K562 (cell line): ENCODE results near the gene RBKS. TPM values are rescaled to one million over a fixed set of nuclear protein-coding genes. Genes with fewer than 3 reads are reported as not detected.
A peak's percentile ranks its signal among the peaks of the same experiment; 100 is the strongest.

Experiments used
- ATAC-seq: fragments of 200-7000 bp; cut with Tn5 transposase; 3 replicates; pipeline ENCODE4 v1.9.1; 2020; ENCODE audit warnings: moderate library complexity
- BruUV-seq: library from RNA; stranded (reverse); fragments of 400-500 nt; replicated peaks from 2 replicates; lab custom pipeline; 2021; lab: Mats Ljungman, UMichigan
- CTCF ChIA-PET: fragments of 300-600 bp; formaldehyde crosslinking; extraction: SDS; loops from one replicate; lab custom pipeline; 2021; ENCODE audit warnings: low intra/inter-chr PET ratio; lab: Yijun Ruan, JAX
- POLR2A ChIA-PET: fragments of 300-600, 350-650 bp; sonication (Branson Sonifier 250); formaldehyde crosslinking; extraction: SDS; loops from one replicate; lab custom pipeline; 2021; ENCODE audit warnings: antibody characterized with exemption, inconsistent platforms; lab: Yijun Ruan, JAX
- DNase-seq, 4 experiments: peaks; one replicate each; pipeline versions ENCODE4 v3.0.0 to v3.0.0-alpha.2; 2011 to 2018; ENCODE audit warnings: low spot score in 3 of 4, mixed read lengths in 3 of 4; ENCODE audit errors: extremely low read depth in 1 of 4
- FAIRE-seq: peaks from 2 replicates; lab custom pipeline; 2011; peaks lifted over from hg19 to GRCh38; lab: Jason Lieb, UNC
- H2AFZ ChIP-seq: 2 replicates; pipeline ENCODE4 v1.6.0; 2011; ENCODE audit warnings: low read depth, low read length, control low read depth, inconsistent platforms
- H3K27ac ChIP-seq: fragments of 200-600 bp; 3 replicates; pipeline ENCODE4 v1.8.0; 2011; ENCODE audit warnings: low read depth, mild to moderate bottlenecking, control low read depth, inconsistent platforms, low read length, moderate library complexity, mixed read lengths; ENCODE audit errors: extremely low read depth
- H3K27me3 ChIP-seq, 2 experiments: fragments of 300-600 bp in 1 of 2; 2 replicates in 1 of 2; 3 replicates in 1 of 2; pipeline versions ENCODE4 v1.6.0 to v1.8.0; 2011; ENCODE audit warnings: inconsistent platforms in 2 of 2, low read length in 2 of 2, mild to moderate bottlenecking in 1 of 2, mixed read lengths in 1 of 2, moderate library complexity in 1 of 2; ENCODE audit not compliant: control insufficient read depth in 2 of 2, insufficient read depth in 2 of 2
- H3K36me3 ChIP-seq: fragments of 300-600 bp; 3 replicates; pipeline ENCODE4 v1.8.0; 2011; ENCODE audit warnings: mild to moderate bottlenecking, low read length, inconsistent platforms; ENCODE audit not compliant: control insufficient read depth, insufficient read depth
- H3K4me1 ChIP-seq, 2 experiments: fragments of 200-600 bp in 1 of 2; replicated peaks in 1 of 2; 2 replicates in 1 of 2; 3 replicates in 1 of 2; pipeline versions ENCODE4 v1.5.1 to v1.8.0; 2011; ENCODE audit warnings: inconsistent platforms in 2 of 2, low read length in 2 of 2, mild to moderate bottlenecking in 1 of 2, mixed read lengths in 1 of 2, moderate library complexity in 1 of 2; ENCODE audit not compliant: control insufficient read depth in 2 of 2, insufficient read depth in 2 of 2
- H3K4me2 ChIP-seq: 2 replicates; pipeline ENCODE4 v1.6.1; 2011; ENCODE audit warnings: low read length, control low read depth, inconsistent platforms, mixed read lengths; ENCODE audit not compliant: insufficient read depth
- H3K4me3 ChIP-seq: fragments of 200-600 bp; sonication (generic), shearing (Covaris generic); 2 replicates; pipeline ENCODE4 v1.5.1; 2016; ENCODE audit warnings: control low read depth, inconsistent platforms
- H3K79me2 ChIP-seq: fragments of 200-600 bp; 3 replicates; pipeline ENCODE4 v1.8.0; 2011; ENCODE audit warnings: low read length, inconsistent platforms; ENCODE audit not compliant: control insufficient read depth, insufficient read depth
- H3K9ac ChIP-seq, 2 experiments: 2 replicates each; pipeline versions ENCODE4 v1.6.0 to v1.6.1; 2011; ENCODE audit warnings: low read depth in 2 of 2, low read length in 2 of 2, control low read depth in 1 of 2, inconsistent platforms in 1 of 2, mild to moderate bottlenecking in 1 of 2, mixed read lengths in 1 of 2; ENCODE audit not compliant: insufficient read depth in 1 of 2
- H3K9me1 ChIP-seq: one replicate; pipeline ENCODE4 v1.6.0; 2011; ENCODE audit warnings: inconsistent platforms, mild to moderate bottlenecking, low read length, moderate library complexity; ENCODE audit not compliant: control insufficient read depth, insufficient read depth
- H3K9me3 ChIP-seq: replicated peaks from 2 replicates; pipeline ENCODE4 v1.5.1; 2011; ENCODE audit warnings: low read depth, low read length, inconsistent platforms; ENCODE audit not compliant: control insufficient read depth, insufficient read depth
- H4K20me1 ChIP-seq: replicated peaks from 2 replicates; pipeline ENCODE4 v1.6.1; 2011; ENCODE audit warnings: low read length, inconsistent platforms, mixed read lengths; ENCODE audit not compliant: control insufficient read depth, insufficient read depth
- BACH1 ChIP-seq: fragments of 200-800 bp; sonication (Bioruptor generic); IDR thresholded peaks from 2 replicates; pipeline ENCODE4 v1.6.1; 2016; ENCODE audit warnings: missing genetic modification characterization, missing compliant biosample characterization
- CEBPG ChIP-seq, 3 experiments: fragments of 200-800 bp in 1 of 3; sonication (Bioruptor generic) in 1 of 3; sonication (generic) in 1 of 3; formaldehyde crosslinking in 1 of 3; IDR thresholded peaks in 2 of 3; conservative IDR thresholded peaks in 1 of 3; 2 replicates each; pipeline versions ENCODE4 v1.6.1 to v1.8.0; 2016 to 2022; ENCODE audit warnings: missing compliant biosample characterization in 2 of 3, missing genetic modification characterization in 2 of 3, mild to moderate bottlenecking in 1 of 3, missing genetic modification reagents in 1 of 3
- EGR1 ChIP-seq: fragments of 450-650 bp; conservative IDR thresholded peaks from 2 replicates; pipeline ENCODE4 v1.6.1; 2017; ENCODE audit warnings: mild to moderate bottlenecking
- FOSL1 ChIP-seq: fragments of 200-800 bp; sonication (Bioruptor generic); conservative IDR thresholded peaks from 2 replicates; pipeline ENCODE4 v1.6.1; 2016; ENCODE audit warnings: missing genetic modification characterization, missing compliant biosample characterization
- JUND ChIP-seq, 2 experiments: IDR thresholded peaks; 2 replicates in 1 of 2; 3 replicates in 1 of 2; pipeline ENCODE4 v1.6.1; 2011; ENCODE audit warnings: borderline replicate concordance in 2 of 2, low read depth in 2 of 2, low read length in 2 of 2, improper control_type of control experiment in 1 of 2, missing biosample characterization in 1 of 2, missing genetic modification characterization in 1 of 2, missing genetic modification reagents in 1 of 2
- MAFF ChIP-seq: IDR thresholded peaks from 2 replicates; pipeline ENCODE4 v1.6.1; 2012; ENCODE audit warnings: low read length, improper control_type of control experiment
- SMAD2 ChIP-seq: fragments of 150-350 bp; IDR thresholded peaks from 2 replicates; pipeline ENCODE4 v1.6.1; 2014; ENCODE audit warnings: low read depth, mild to moderate bottlenecking, low read length
- SMARCA4 ChIP-seq: fragments of 450-650 bp; IDR thresholded peaks from 2 replicates; pipeline ENCODE4 v1.6.1; 2016
- ZNF695 ChIP-seq: fragments of 450-650 bp; formaldehyde crosslinking; IDR thresholded peaks from 2 replicates; pipeline ENCODE4 v1.4.0; 2020; ENCODE audit warnings: mild to moderate bottlenecking, moderate library complexity
- WGBS: fragments of 100-300 bp; shearing (Covaris generic); methylation state at CpG from one replicate; pipeline ENCODE4 v1.1.6; 2016; ENCODE audit warnings: low coverage, mixed read lengths; ENCODE audit not compliant: insufficient coverage; ENCODE audit errors: missing lambda C conversion rate; 5-methylcytosine and 5-hydroxymethylcytosine counted together
- in situ Hi-C: fragments of 300-500 bp; cut with MboI; formaldehyde crosslinking; loops from 4 replicates; pipeline ENCODE4 v1.15.0; 2018; ENCODE audit warnings: inconsistent platforms, mixed read lengths
- intact Hi-C: fragments of 100-400 bp; cut with micrococcal nuclease; formaldehyde crosslinking; loops from 2 replicates; pipeline ENCODE4 v1.14.2; 2022
- polyA plus RNA-seq, 8 experiments: library from polyadenylated mRNA; depleted of rRNA in 4 of 8; stranded (reverse) in 5 of 8; unstranded in 3 of 8; fragments of >200 nt; fragmentation: Nextera tagmentation in 2 of 8; fragmentation: Illumina TruSeq in 1 of 8; extraction: Ambion mirVana in 2 of 8; extraction: Trizol in 1 of 8; gene quantifications; 2 replicates each; pipeline versions ENCODE4 v1.2.1 to v1.2.3, GENCODE V29; 2011 to 2014; ENCODE audit warnings: inconsistent platforms in 1 of 8, missing spikeins in 1 of 8
- total RNA-seq, 7 experiments: library from RNA; depleted of rRNA in 6 of 7; stranded (reverse); fragments of >200 nt in 6 of 7; fragmentation: Illumina TruSeq in 2 of 7; extraction: Trizol in 2 of 7; gene quantifications; 2 replicates each; pipeline versions ENCODE4 v1.2.1 to v1.2.3, GENCODE V29; 2011 to 2021; ENCODE audit warnings: low replicate concordance in 1 of 7
- TF ChIP-seq, protein P1 (sequence below): sonication (generic); formaldehyde crosslinking; IDR thresholded peaks from 2 replicates; pipeline ENCODE4 v1.8.0; 2022; ENCODE audit warnings: mild to moderate bottlenecking, missing genetic modification reagents
- TF ChIP-seq, protein P2 (sequence below): fragments of 250-450 bp; sonication (Bioruptor Pico); IDR thresholded peaks from 2 replicates; pipeline ENCODE4 v1.5.0; 2020; ENCODE audit warnings: mild to moderate bottlenecking
- TF ChIP-seq, protein P3 (sequence below): fragments of 250-450 bp; sonication (Bioruptor Pico); IDR thresholded peaks from 2 replicates; pipeline ENCODE4 v1.4.0; 2020; ENCODE audit warnings: mild to moderate bottlenecking, moderate library complexity

RBKS gene
- total and polyA plus RNA-seq, 9 of the 15 experiments (the other 6 are each of a cell fraction or from before 2014, with no cell fraction given) = 0.06 to 0.39 (median 0.19) TPM

DNA sequence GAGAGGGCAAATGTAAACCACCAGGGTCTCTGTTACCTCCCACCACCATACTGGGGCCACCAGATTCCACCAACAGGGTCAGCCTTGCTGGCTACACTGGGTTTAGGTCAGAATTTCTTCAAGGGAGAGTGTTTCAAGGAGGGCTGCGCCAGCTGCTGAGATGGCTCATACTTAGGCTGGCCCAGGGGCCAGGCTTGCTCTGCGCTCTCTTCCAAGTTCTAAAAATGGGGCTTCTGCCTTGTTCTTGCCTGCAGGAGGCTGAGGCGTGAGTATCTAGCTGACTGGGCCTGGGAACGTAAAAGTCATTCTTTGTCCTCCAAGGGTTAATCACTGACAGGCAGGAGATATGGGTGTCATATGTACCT is 90.6 kb downstream of the RBKS start (continued):
- no peak for TF ChIP-seq ZNF695 (CRISPR knock-in tag)
- TF ChIP-seq SMAD2 = no peak
- TF ChIP-seq, protein P1, sequence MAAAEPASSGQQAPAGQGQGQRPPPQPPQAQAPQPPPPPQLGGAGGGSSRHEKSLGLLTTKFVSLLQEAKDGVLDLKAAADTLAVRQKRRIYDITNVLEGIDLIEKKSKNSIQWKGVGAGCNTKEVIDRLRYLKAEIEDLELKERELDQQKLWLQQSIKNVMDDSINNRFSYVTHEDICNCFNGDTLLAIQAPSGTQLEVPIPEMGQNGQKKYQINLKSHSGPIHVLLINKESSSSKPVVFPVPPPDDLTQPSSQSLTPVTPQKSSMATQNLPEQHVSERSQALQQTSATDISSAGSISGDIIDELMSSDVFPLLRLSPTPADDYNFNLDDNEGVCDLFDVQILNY (CRISPR knock-in tag) = no peak
- TF ChIP-seq, protein P2, sequence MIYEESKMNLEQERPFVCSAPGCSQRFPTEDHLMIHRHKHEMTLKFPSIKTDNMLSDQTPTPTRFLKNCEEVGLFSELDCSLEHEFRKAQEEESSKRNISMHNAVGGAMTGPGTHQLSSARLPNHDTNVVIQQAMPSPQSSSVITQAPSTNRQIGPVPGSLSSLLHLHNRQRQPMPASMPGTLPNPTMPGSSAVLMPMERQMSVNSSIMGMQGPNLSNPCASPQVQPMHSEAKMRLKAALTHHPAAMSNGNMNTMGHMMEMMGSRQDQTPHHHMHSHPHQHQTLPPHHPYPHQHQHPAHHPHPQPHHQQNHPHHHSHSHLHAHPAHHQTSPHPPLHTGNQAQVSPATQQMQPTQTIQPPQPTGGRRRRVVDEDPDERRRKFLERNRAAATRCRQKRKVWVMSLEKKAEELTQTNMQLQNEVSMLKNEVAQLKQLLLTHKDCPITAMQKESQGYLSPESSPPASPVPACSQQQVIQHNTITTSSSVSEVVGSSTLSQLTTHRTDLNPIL = no peak
- TF ChIP-seq, all 486 proteins: peak for 0

DNA sequence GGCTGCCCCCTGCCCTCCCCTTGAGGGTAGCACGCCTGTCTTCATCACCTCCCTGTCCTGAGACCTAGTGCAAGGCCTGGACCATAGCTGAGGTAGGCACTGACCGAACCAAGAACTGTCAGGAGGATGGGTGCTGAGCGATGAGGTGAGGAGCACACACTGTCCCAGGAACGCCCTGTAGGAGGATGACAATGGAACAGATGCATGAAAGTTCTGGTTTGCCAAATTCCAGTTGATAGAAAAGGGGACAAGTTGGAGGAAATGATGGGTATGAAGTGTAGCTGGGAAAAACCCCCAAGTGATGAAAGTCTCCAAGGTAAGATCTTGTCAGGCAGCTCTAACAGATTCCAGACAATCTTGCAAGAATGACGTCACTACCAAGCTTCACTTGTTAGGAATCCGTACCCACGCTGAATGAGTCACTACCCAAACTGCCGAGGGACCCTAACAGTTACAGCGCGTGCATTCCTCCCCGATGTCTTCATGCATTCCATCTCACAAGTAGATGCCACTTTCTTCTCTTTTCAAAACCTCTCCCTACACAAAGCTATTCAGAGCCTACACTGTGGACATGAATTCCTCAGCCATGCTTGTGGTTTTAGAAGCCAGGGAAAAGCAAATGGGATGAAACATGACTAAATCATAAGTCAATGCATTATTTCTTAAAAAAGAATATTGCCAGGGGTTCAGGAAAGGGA is 91.1 kb downstream of the RBKS start:
- in situ Hi-C loops = no loop called here
- no peak overlapping the region for H3K9ac ChIP-seq
- WGBS = 3% methylated on average over 11 of the region's 11 CpGs
- TF ChIP-seq SMARCA4 = peak; percentile 26; the same call in 1 of the 2 replicates
- TF ChIP-seq BACH1 (tag) = no peak
- TF ChIP-seq JUND (IDR thresholded peaks at IDR 0.05; ENCODE audit: borderline replicate concordance, low read depth, low read length) = peak; percentile 89
- peak; percentile 85; the same call in 2 of the 3 replicates for TF ChIP-seq JUND (tag; IDR thresholded peaks at IDR 0.05; ENCODE audit: borderline replicate concordance, low read depth, low read length)
- no peak for TF ChIP-seq CEBPG (CRISPR knock-in tag; IDR thresholded peaks at IDR 0.05)
- TF ChIP-seq CEBPG (tag; conservative IDR thresholded peaks at IDR 0.05 in 1 of 2, IDR thresholded peaks at IDR 0.05 in 1 of 2) = 0 out of 4 replicates have a peak, but pooled peaks of 1 of the 2 experiments have one; percentile 32
- TF ChIP-seq MAFF = no peak
- TF ChIP-seq, protein P3, sequence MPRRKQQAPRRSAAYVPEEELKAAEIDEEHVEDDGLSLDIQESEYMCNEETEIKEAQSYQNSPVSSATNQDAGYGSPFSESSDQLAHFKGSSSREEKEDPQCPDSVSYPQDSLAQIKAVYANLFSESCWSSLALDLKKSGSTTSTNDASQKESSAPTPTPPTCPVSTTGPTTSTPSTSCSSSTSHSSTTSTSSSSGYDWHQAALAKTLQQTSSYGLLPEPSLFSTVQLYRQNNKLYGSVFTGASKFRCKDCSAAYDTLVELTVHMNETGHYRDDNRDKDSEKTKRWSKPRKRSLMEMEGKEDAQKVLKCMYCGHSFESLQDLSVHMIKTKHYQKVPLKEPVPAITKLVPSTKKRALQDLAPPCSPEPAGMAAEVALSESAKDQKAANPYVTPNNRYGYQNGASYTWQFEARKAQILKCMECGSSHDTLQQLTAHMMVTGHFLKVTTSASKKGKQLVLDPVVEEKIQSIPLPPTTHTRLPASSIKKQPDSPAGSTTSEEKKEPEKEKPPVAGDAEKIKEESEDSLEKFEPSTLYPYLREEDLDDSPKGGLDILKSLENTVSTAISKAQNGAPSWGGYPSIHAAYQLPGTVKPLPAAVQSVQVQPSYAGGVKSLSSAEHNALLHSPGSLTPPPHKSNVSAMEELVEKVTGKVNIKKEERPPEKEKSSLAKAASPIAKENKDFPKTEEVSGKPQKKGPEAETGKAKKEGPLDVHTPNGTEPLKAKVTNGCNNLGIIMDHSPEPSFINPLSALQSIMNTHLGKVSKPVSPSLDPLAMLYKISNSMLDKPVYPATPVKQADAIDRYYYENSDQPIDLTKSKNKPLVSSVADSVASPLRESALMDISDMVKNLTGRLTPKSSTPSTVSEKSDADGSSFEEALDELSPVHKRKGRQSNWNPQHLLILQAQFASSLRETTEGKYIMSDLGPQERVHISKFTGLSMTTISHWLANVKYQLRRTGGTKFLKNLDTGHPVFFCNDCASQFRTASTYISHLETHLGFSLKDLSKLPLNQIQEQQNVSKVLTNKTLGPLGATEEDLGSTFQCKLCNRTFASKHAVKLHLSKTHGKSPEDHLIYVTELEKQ (CRISPR knock-in tag) = no peak
- peak; percentile 65 for TF ChIP-seq FOSL1 (tag)
- peak; percentile 27; the same call in 1 of the 2 replicates for TF ChIP-seq EGR1

More for the DNA sequence above, 91.1 kb downstream of the RBKS start:
- Histone ChIP-seq H4K20me1 (no peaks in the 10 kb centered on the region; the same call in 1 of the 2 replicates), H3K4me3 (no peak overlapping the region), H3K9me3 (no peaks in the 10 kb centered on the region), H3K27ac (no peak overlapping the region), H3K4me1 (no peaks in the 10 kb centered on the region; a peak in 1 of 5 replicates), H3K27me3 (peaks cover 21 to 43% of the 10 kb centered on the region in 2 experiments), H3K36me3 (no peaks in the 10 kb centered on the region), H3K79me2 (no peaks in the 10 kb centered on the region), H2AFZ (no peak overlapping the region), H3K9me1 (no peaks in the 10 kb centered on the region), H3K4me2 (no peak overlapping the region)
- no TSS peak for BruUV-seq
- intact Hi-C loops = no loop called here
- ChIA-PET CTCF (no interaction called here), POLR2A (interaction anchor here (0.5 to 1.4 kb wide), 3 partner anchors 35 to 1274 kb away, joined by 3 to 4 read pairs (median 3); no protein-coding TSS in a partner anchor)
- DNase-seq (peak in 2 of 4 experiments; percentile 15 to 45), ATAC-seq (no peak), FAIRE-seq (no peak)
